ENCODE results near the gene SCN4B.

The SCN4B gene

GRCh38 chr11:118167253-118167652, 14.6 kb upstream of the SCN4B start:
- H3K4me3 ChIP-seq (ENCODE audit: low read length): no peak overlapping the region
- TF ChIP-seq ZNF274 (IDR thresholded peaks at IDR 0.05; ENCODE audit: low read depth, low read length): no peak

- TF ChIP-seq ZNF274 (IDR thresholded peaks at IDR 0.05; ENCODE audit: low read depth, low read length): no peak
- H3K4me3 ChIP-seq (ENCODE audit: low read length): no peak overlapping the region
These were observed 14.0 kb upstream of the SCN4B start for GRCh38 chr11:118166641-118167040.

- no peak for TF ChIP-seq ZNF274 (IDR thresholded peaks at IDR 0.05; ENCODE audit: low read depth, low read length)
- no peak overlapping the region for H3K4me3 ChIP-seq (ENCODE audit: low read length)
These were observed 12.3 kb upstream of the SCN4B start for GRCh38 chr11:118164885-118165284.

- TF ChIP-seq ZNF274 (IDR thresholded peaks at IDR 0.05; ENCODE audit: low read depth, low read length): no peak
- no peak overlapping the region for H3K4me3 ChIP-seq (ENCODE audit: low read length)
These were observed 10.9 kb upstream of the SCN4B start for GRCh38 chr11:118163494-118163893.

DNA sequence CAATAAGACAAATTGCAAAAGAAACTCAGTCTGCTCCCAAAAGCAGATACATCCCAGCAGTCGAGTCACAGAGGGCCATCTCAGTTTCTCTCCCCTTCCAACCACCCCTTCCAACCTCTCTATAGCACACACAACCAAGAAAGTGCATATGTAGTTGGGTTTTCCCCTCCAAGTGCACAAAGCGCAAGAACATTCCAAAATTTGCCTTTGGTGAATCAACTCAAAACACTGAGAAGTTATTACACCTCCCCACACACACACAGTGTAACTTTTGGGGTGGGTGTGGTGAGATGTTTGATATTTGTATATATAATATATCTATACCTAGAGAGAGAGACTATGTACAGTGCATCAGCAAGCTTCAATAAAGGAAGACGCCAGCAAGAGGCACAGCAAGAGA, 10.2 kb upstream of the SCN4B start:
- TF ChIP-seq ZNF274 (IDR thresholded peaks at IDR 0.05; ENCODE audit: low read depth, low read length): no peak
- H3K4me3 ChIP-seq (ENCODE audit: low read length): no peak overlapping the region

- no peak for TF ChIP-seq ZNF274 (IDR thresholded peaks at IDR 0.05; ENCODE audit: low read depth, low read length)
- no peak overlapping the region for H3K4me3 ChIP-seq (ENCODE audit: low read length)
These were observed 9.2 kb upstream of the SCN4B start for GRCh38 chr11:118161786-118162185.

DNA sequence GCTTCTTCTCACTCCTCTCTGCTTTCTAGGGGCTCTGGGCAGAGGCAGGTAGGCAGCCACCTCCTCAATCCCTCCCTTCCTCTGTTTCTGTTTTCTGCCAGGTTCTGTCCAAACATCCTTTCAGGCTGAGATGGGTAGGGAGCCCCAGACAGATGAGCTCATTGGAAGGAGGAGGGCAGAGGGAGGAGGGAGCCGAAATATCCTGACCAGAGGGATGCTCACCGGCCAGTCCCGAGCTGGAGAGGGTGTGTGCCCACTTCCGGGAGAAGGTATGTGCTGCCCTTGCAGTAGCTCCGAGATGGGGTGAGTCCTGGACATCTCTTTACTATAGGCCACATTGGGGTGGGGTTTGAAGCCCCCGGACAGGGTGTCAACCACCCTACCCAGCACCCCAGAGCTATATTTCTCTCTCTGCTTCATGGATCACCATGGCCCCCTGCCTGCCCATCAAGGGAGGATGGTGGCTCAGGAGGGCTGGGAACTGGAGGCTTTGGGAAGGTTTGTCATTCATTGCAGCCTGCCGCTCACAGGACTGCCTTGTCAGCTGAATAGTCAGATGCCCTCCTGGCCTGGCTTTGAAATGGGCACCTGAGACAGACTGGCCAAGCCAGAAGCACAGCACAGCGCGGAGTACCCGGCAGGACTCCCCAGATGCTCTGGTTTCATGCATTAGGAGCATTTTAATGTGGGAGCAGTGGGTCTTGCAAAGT, 4.7 kb upstream of the SCN4B start:
- no peak overlapping the region for H3K4me3 ChIP-seq (ENCODE audit: low read length)
- no peak for TF ChIP-seq ZNF274 (IDR thresholded peaks at IDR 0.05; ENCODE audit: low read depth, low read length)

GRCh38 chr11:118156531-118157185, 4.0 kb upstream of the SCN4B start:
- no peak overlapping the region for H3K4me3 ChIP-seq (ENCODE audit: low read length)
- TF ChIP-seq ZNF274 (IDR thresholded peaks at IDR 0.05; ENCODE audit: low read depth, low read length): no peak

DNA sequence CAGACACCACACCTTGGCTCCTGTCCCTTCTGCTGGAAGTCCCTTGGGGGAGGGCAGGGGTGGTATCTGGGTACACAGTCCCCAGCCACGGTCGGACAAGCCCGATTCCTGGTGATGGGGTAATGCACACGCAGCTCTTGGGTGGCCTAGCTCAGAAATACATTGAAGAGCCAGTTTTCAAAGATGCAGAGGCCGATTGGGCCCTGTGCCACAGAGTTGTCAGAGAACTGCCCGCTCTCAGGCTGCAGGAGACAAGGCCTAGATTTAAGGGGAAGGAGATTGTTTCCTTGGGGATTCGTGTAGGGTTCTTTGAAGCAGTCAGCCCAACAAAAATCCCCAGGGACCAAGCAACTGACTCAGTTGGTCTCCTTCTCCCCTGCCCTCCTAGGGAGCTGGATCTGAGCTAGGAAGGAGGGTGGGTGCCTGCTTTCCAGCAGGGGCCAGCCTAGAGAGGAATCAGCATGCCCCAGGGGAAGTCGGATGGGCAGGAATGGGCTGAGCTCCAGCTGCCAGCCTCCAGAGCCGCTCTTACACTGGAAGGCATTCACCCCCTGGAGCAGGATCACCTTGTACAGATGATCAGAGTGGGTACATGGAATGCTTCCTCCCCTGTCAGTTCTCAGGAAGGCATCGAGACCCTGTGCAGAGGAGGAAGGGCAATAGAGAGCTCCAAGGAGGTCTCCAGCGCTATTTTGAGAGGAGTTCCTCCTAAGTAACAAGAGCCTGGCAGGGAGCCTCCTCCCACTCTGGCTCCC, 3.3 kb upstream of the SCN4B start:
- TF ChIP-seq ZNF274 (IDR thresholded peaks at IDR 0.05; ENCODE audit: low read depth, low read length): no peak
- no peak overlapping the region for H3K4me3 ChIP-seq (ENCODE audit: low read length)

DNA sequence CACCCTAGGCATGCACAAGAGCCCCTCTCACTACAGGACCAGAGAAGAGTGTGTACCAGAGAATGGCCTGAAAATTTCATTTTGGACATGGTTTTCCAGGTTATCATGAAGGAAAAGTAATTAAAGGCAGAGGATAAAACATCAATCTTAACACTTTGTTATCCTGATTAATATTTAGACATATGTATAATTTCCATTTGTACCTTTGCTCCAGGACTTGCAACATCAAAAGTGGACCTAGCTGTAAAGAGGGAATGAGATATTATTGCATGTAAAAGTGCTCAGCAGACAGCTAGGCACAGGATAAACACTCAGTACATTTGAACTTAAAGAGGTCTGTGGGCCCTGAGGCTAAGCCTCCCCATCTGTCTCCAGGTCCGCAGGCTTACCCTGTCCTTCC, 2.0 kb upstream of the SCN4B start:
- TF ChIP-seq ZNF274 (IDR thresholded peaks at IDR 0.05; ENCODE audit: low read depth, low read length): no peak

DNA sequence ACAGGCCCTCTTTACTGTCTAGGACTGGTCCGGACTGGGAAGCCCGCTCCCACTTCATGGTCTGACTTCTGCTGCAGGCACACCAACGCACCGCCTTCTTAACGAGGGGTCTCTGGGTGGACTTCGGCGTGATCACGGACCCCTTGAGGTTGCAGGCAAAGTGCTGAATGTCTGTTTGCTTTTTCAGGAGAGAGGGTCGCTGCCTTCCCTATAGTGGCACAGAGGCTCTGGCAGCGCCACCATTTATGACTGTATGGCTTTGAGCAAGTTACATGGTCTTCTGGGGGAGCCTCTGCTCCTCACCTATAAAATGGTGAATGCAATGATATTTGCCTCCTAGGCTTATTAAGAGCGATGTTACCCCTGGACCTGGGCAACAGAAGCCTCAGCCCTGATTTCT, 1.4 kb upstream of the SCN4B start:
- H3K4me3 ChIP-seq (ENCODE audit: low read length): no peak overlapping the region
- TF ChIP-seq ZNF274 (IDR thresholded peaks at IDR 0.05; ENCODE audit: low read depth, low read length): no peak

More for the DNA sequence above, 2.0 kb upstream of the SCN4B start:
- no peak overlapping the region for H3K4me3 ChIP-seq (ENCODE audit: low read length)

DNA sequence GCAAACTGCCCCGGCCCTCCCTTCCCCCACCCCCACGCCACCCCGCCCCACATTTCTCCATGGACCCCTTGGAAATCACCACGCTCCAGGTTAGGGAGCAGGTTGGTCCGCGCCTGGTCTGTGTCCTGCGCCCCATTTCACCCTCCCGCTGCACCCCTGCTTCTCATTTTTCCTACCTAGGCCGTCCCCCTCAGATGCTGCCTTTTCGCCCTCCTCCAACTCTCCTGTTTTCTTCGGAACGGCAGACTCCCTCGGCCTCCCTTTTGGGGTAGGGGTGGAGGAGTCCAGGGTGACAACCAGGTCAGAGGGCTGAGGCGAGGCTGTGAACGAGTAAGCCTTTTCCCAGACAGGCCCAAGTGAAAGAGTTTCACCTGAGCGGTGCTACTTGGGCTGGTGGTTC, 893 bp upstream of the SCN4B start:
- TF ChIP-seq ZNF274 (IDR thresholded peaks at IDR 0.05; ENCODE audit: low read depth, low read length): no peak
- no peak overlapping the region for H3K4me3 ChIP-seq (ENCODE audit: low read length)

- TF ChIP-seq ZNF274 (IDR thresholded peaks at IDR 0.05; ENCODE audit: low read depth, low read length): no peak
- no peak overlapping the region for H3K4me3 ChIP-seq (ENCODE audit: low read length)
These were observed 537 bp downstream of the SCN4B start for GRCh38 chr11:118152020-118152551.

- H3K4me3 ChIP-seq (ENCODE audit: low read length): no peak overlapping the region
- no peak for TF ChIP-seq ZNF274 (IDR thresholded peaks at IDR 0.05; ENCODE audit: low read depth, low read length)
These were observed 1.2 kb downstream of the SCN4B start for GRCh38 chr11:118151431-118151830.

DNA sequence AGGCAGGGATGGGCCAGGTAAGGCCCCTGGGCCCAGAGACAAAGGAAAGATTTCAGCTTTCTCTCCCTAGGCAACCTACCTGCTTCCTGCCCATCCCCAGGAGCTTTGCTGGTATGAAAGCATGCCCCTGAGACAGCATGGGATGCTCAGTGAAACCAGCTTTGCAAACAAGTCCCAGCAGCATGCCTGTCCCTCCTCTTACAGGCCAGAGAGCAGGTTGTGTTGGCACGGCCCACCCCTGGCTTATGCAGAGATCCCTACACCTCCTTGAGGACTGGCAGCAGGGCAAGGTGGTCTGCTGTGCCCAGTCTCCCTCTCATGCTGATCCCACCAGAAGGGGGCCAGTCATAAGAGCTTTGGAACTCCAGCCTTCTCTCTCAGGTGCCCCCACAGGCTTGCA, 3.1 kb downstream of the SCN4B start:
- no peak for TF ChIP-seq ZNF274 (IDR thresholded peaks at IDR 0.05; ENCODE audit: low read depth, low read length)
- H3K4me3 ChIP-seq (ENCODE audit: low read length): no peak overlapping the region
